ENCODE results near the gene RBM3. TPM values are rescaled to one million over a fixed set of nuclear protein-coding genes. Genes with fewer than 3 reads are reported as not detected.

Gene RBM3
- total and polyA plus RNA-seq, 2 of the 4 experiments (the other 2 are of a cell fraction), result 243 to 386 TPM

DNA sequence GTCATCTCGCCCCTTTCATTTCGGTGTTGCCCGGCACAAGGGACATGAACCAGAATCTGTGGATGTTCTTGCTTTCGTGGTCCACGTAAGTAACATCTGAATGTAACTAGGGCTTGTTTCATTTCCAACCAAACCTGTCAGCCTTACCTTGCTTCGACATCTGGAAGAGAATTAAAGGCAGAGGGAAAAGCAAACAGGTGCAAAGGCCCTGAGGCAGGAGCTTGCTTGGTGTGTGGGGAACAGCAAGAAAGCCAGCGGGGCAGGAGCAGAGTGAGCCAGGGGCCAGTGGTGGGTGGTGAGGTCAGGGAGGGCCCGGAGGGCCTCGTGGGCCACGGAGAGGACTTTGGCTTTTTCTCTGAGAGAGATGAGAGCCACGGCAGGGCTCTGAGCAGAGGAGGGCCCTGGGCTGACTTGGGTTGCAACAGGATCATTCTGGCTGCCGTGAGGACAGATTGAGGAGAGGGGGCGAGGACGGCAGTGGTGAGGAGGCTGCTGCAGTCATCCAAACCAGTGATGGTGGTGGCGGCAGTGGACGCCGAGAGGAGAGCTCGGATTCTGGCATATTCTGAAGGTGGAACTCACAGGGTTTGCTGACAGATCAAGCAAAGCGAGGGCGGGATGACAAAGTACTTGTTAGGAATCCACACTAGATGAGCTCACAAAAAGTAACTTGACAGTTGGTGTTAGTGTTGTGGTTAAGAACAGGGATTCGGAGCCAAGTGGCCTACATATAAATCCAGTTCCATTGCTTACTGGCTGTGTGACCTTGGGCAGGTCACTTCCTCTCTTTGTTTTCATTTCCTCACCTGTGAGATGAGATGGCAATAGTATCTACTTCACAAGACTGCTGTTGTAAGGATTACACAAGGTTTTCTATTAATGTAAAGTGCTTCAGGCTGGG is 16.2 kb downstream of the RBM3 start (continued):
- TF ChIP-seq, protein P1, sequence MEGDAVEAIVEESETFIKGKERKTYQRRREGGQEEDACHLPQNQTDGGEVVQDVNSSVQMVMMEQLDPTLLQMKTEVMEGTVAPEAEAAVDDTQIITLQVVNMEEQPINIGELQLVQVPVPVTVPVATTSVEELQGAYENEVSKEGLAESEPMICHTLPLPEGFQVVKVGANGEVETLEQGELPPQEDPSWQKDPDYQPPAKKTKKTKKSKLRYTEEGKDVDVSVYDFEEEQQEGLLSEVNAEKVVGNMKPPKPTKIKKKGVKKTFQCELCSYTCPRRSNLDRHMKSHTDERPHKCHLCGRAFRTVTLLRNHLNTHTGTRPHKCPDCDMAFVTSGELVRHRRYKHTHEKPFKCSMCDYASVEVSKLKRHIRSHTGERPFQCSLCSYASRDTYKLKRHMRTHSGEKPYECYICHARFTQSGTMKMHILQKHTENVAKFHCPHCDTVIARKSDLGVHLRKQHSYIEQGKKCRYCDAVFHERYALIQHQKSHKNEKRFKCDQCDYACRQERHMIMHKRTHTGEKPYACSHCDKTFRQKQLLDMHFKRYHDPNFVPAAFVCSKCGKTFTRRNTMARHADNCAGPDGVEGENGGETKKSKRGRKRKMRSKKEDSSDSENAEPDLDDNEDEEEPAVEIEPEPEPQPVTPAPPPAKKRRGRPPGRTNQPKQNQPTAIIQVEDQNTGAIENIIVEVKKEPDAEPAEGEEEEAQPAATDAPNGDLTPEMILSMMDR (conservative IDR thresholded peaks at IDR 0.05; ENCODE audit: low read depth, low read length), result no peak

GRCh38 chrX:48591255-48591791 is 17.0 kb downstream of the RBM3 start:
- peaks cover 7% of the 10 kb centered on the region; the same call in 1 of the 2 replicates for H3K4me1 ChIP-seq (ENCODE audit: control insufficient read depth, insufficient read depth, low read length)
- H2BK15ac ChIP-seq (ENCODE audit: low read depth, low read length), result peak overlapping the region; percentile 76; the same call in 2 of the 3 replicates
- dilution Hi-C loops (cut with HindIII; ENCODE audit: low sequenced_read_pairs, unreplicated experiment) (no loop called here), intact Hi-C loops (cut with micrococcal nuclease) (no loop called here), in situ Hi-C loops (cut with MboI; ENCODE audit: low sequenced_read_pairs) (no loop called here)
- no peaks in the 10 kb centered on the region for H3K9me3 ChIP-seq (ENCODE audit: control insufficient read depth, insufficient read depth, low read length)
- H3K4me2 ChIP-seq (ENCODE audit: low read depth, low read length), result no peak overlapping the region
- ATAC-seq (ENCODE audit: low read depth), result peak; percentile 71
- no peak overlapping the region for H3K4me3 ChIP-seq (ENCODE audit: insufficient read depth, low read depth, low read length)
- H2BK5ac ChIP-seq (ENCODE audit: low read depth, low read length, poor library complexity, severe bottlenecking), result peak overlapping the region; percentile 69
- H4K20me1 ChIP-seq (ENCODE audit: insufficient read depth, low read length), result no peaks in the 10 kb centered on the region
- peak overlapping the region; percentile 22 for H2AK9ac ChIP-seq (replicated peaks; ENCODE audit: low read depth, low read length, poor library complexity)
- H2BK20ac ChIP-seq (ENCODE audit: low read depth, low read length), result peak overlapping the region; percentile 80
- H3K4ac ChIP-seq (ENCODE audit: low read depth, low read length), result peak overlapping the region; percentile 84
- peak; percentile 74 for DNase-seq
- ChIA-PET POLR2A (ENCODE audit: unreplicated experiment) (no interaction called here), CTCF (no interaction called here)
- peak overlapping the region; percentile 35; the same call in 1 of the 2 replicates for H2AK5ac ChIP-seq (ENCODE audit: low read depth, low read length)
- WGBS, 2 experiments (ENCODE audit: extremely low coverage in 2 of 2, insufficient read length in 1 of 2), result no CpG with 5 or more reads among the region's 9 CpGs
- no peaks in the 10 kb centered on the region for H3K36me3 ChIP-seq (ENCODE audit: control insufficient read depth, insufficient read depth, low read length)
- H3K18ac ChIP-seq (ENCODE audit: low read depth, low read length), result peak overlapping the region; percentile 13; the same call in 1 of the 2 replicates
- H3K79me1 ChIP-seq (ENCODE audit: low read depth in 1 of 2, low read length in 2 of 2), result no peaks in the 10 kb centered on the region
- H2BK120ac ChIP-seq (ENCODE audit: low read depth, low read length), result peak overlapping the region; percentile 91
- no peak overlapping the region for H3K56ac ChIP-seq (ENCODE audit: extremely low read depth, insufficient read depth, low read length)
- peak overlapping the region; percentile 14 for H4K5ac ChIP-seq (ENCODE audit: low read depth, low read length)
- H3K14ac ChIP-seq (replicated peaks; ENCODE audit: low read depth, low read length), result peak overlapping the region; percentile 61
- peak overlapping the region; percentile 71 for H2AFZ ChIP-seq (replicated peaks; ENCODE audit: low read length, poor library complexity)
- peak overlapping the region; percentile 17; the same call in 1 of the 2 replicates for H3K23ac ChIP-seq (ENCODE audit: low read depth, low read length)
- H3K9me1 ChIP-seq (ENCODE audit: insufficient read depth, low read length), result peaks cover 14% of the 10 kb centered on the region; the same call in 1 of the 2 replicates
- peak overlapping the region; percentile 53 to 56; a peak in 3 of 4 replicates for H4K8ac ChIP-seq (ENCODE audit: low read depth in 2 of 2, low read length in 2 of 2)
- BruUV-seq (replicated peaks), result no TSS peak
- H4K91ac ChIP-seq (ENCODE audit: insufficient read depth, low read depth, low read length), result peak overlapping the region; percentile 84
- H3K9ac ChIP-seq (ENCODE audit: low read depth, low read length), result no peak overlapping the region
- H3K27ac ChIP-seq (ENCODE audit: insufficient read depth, low read length), result peak overlapping the region; percentile 63
- no peaks in the 10 kb centered on the region for H3K27me3 ChIP-seq (ENCODE audit: control insufficient read depth, insufficient read depth, low read length)
- peak; percentile 26; the same call in 1 of the 2 replicates for TF ChIP-seq RAD21 (IDR thresholded peaks at IDR 0.05; ENCODE audit: low read length)
- TF ChIP-seq, protein P2, sequence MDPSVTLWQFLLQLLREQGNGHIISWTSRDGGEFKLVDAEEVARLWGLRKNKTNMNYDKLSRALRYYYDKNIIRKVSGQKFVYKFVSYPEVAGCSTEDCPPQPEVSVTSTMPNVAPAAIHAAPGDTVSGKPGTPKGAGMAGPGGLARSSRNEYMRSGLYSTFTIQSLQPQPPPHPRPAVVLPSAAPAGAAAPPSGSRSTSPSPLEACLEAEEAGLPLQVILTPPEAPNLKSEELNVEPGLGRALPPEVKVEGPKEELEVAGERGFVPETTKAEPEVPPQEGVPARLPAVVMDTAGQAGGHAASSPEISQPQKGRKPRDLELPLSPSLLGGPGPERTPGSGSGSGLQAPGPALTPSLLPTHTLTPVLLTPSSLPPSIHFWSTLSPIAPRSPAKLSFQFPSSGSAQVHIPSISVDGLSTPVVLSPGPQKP (IDR thresholded peaks at IDR 0.05; ENCODE audit: borderline replicate concordance, low read depth, low read length), result no peak
- no peak for TF ChIP-seq CHD1 (IDR thresholded peaks at IDR 0.05; ENCODE audit: low read depth, low read length)
- TF ChIP-seq SMC3 (IDR thresholded peaks at IDR 0.05; ENCODE audit: low read depth, low read length), result no peak
- no peak for TF ChIP-seq FOS (IDR thresholded peaks at IDR 0.05; ENCODE audit: low read depth, low read length)
- no peak for TF ChIP-seq MAFK (IDR thresholded peaks at IDR 0.05; ENCODE audit: low read depth, low read length)
- TF ChIP-seq, protein P3, sequence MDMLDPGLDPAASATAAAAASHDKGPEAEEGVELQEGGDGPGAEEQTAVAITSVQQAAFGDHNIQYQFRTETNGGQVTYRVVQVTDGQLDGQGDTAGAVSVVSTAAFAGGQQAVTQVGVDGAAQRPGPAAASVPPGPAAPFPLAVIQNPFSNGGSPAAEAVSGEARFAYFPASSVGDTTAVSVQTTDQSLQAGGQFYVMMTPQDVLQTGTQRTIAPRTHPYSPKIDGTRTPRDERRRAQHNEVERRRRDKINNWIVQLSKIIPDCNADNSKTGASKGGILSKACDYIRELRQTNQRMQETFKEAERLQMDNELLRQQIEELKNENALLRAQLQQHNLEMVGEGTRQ (IDR thresholded peaks at IDR 0.05; ENCODE audit: low read depth, low read length), result peak; percentile 46; the same call in 1 of the 2 replicates
- 0 out of 2 replicates have a peak, but pooled peaks have one; percentile 10 for TF ChIP-seq BHLHE40 (IDR thresholded peaks at IDR 0.05; ENCODE audit: low read depth, low read length)
- 0 out of 2 replicates have a peak, but pooled peaks have one; percentile 33 for TF ChIP-seq CEBPB (IDR thresholded peaks at IDR 0.05; ENCODE audit: low read depth, low read length)
- TF ChIP-seq POLR2A (IDR thresholded peaks at IDR 0.05; ENCODE audit: low read depth, low read length), result no peak

Measured in IMR-90 (cell line).